Naive thymus-derived CD8-positive, alpha-beta T cell (primary cell): ENCODE data around the gene SYT9. TPM values are rescaled to one million over a fixed set of nuclear protein-coding genes. Genes with fewer than 3 reads are reported as not detected.
"Not testable (repeated sequence)": the region's sequence is repeated elsewhere in the genome, so short reads cannot be mapped to it uniquely, and the experiment has no call there.

Experiments used
- ATAC-seq, 2 donors: fragments of 150-1000 bp; cut with Tn5 transposase in 1 of 2; sonication (Bioruptor Pico), chemical (Tn5 transposase) in 1 of 2; 1 replicate in 1 of 2; 2 replicates in 1 of 2; pipeline ENCODE4 v1.10.0; 2021; ENCODE audit warnings: mild to moderate bottlenecking in 2 of 2, moderate library complexity in 2 of 2
- POLR2A ChIA-PET: fragments of 350-600 bp; sonication (Branson Sonifier 250); formaldehyde crosslinking; loops from one replicate; lab custom pipeline; 2021; ENCODE audit warnings: antibody characterized with exemption; lab: Charles Lee
- DNase-seq, 10 donors: peaks; one replicate each; pipeline versions ENCODE4 v3.0.0 to v3.0.0-alpha.2; 2020 to 2022
- H3K27ac Mint-ChIP-seq, 10 donors: one replicate each; pipeline ENCODE4 v1.8.0; 2020 to 2022; ENCODE audit warnings: mild to moderate bottlenecking in 10 of 10, mixed read lengths in 10 of 10, moderate library complexity in 4 of 10, inconsistent platforms in 1 of 10
- H3K27me3 Mint-ChIP-seq, 5 donors: one replicate each; pipeline ENCODE4 v1.8.0; 2021 to 2022; ENCODE audit warnings: mixed read lengths in 5 of 5
- H3K36me3 Mint-ChIP-seq, 3 donors: one replicate each; pipeline ENCODE4 v1.8.0; 2020 to 2022; ENCODE audit warnings: mixed read lengths in 3 of 3, mild to moderate bottlenecking in 2 of 3, inconsistent platforms in 1 of 3
- H3K4me1 Mint-ChIP-seq, 4 donors: one replicate each; pipeline ENCODE4 v1.8.0; 2021 to 2022; ENCODE audit warnings: mixed read lengths in 4 of 4
- H3K4me3 Mint-ChIP-seq, 10 donors: one replicate each; pipeline ENCODE4 v1.8.0; 2020 to 2022; ENCODE audit warnings: mild to moderate bottlenecking in 10 of 10, mixed read lengths in 10 of 10, moderate library complexity in 6 of 10, inconsistent platforms in 1 of 10
- H3K9me3 Mint-ChIP-seq, 9 donors: one replicate each; pipeline ENCODE4 v1.8.0; 2020 to 2022; ENCODE audit warnings: mixed read lengths in 9 of 9, mild to moderate bottlenecking in 3 of 9, inconsistent platforms in 1 of 9, moderate library complexity in 1 of 9
- microRNA-seq: library from miRNA; unstranded; fragments of <30 nt; microRNA quantifications from one replicate; pipeline ENCODE4 v1.2.0, GENCODE V29; 2022; ENCODE audit warnings: borderline microRNAs expressed
- polyA plus RNA-seq, 3 donors: library from polyadenylated mRNA; unstranded; fragments of 300-500 nt; fragmentation: Illumina TruSeq; gene quantifications; one replicate each; pipeline ENCODE4 v1.2.3, GENCODE V29; 2021
- total RNA-seq, 8 experiments: library from RNA in 2 of 8; stranded (reverse) in 2 of 8; gene quantifications; one replicate each; pipeline ENCODE4 v1.2.3 and lab custom pipeline; 2021 to 2026

Gene SYT9
- total and polyA plus RNA-seq, 5 experiments from 2014 or later = not detected

GRCh38 chr11:7511401-7511800, 259.7 kb downstream of the SYT9 start:
- peaks cover 0 to 2% (median 0%) of the 10 kb centered on the region in 5 donors for H3K27me3 Mint-ChIP-seq
- peak overlapping the region in 7 of 10 donors; percentile 5 to 97 (median 94) for H3K4me3 Mint-ChIP-seq
- POLR2A ChIA-PET = interaction anchor here (1.5 to 8.7 kb wide), 3 partner anchors 12 to 37 kb away, joined by 4 to 55 read pairs (median 6); no protein-coding TSS in a partner anchor
- DNase-seq (no peak), ATAC-seq (no peak)
- no peaks in the 10 kb centered on the region for H3K36me3 Mint-ChIP-seq
- no peaks in the 10 kb centered on the region for H3K9me3 Mint-ChIP-seq
- H3K27ac Mint-ChIP-seq = peak overlapping the region in 8 of 10 donors; percentile 21 to 99 (median 94)
- H3K4me1 Mint-ChIP-seq = peaks cover 17 to 50% (median 42%) of the 10 kb centered on the region in 4 donors

- Mint-ChIP-seq H3K36me3 (no peaks in the 10 kb centered on the region), H3K4me3 (peak overlapping the region; percentile 86 to 99 (median 96)), H3K27ac (peak overlapping the region; percentile 93 to 99 (median 97)), H3K4me1 (peaks cover 25 to 57% (median 53%) of the 10 kb centered on the region in 4 donors), H3K9me3 (no peaks in the 10 kb centered on the region), H3K27me3 (peaks cover 0 to 2% (median 0%) of the 10 kb centered on the region in 5 donors)
- peak; percentile 12 to 79 (median 58) for DNase-seq
- POLR2A ChIA-PET = interaction anchor here (1.0 to 8.7 kb wide), 9 partner anchors 11 to 1169 kb away, joined by 3 to 55 read pairs (median 4); partner anchors contain the start of genes RPL27A and TRIM66
- ATAC-seq = peak; percentile 38 to 55
These were observed 261.0 kb downstream of the SYT9 start for GRCh38 chr11:7512525-7513233.

DNA sequence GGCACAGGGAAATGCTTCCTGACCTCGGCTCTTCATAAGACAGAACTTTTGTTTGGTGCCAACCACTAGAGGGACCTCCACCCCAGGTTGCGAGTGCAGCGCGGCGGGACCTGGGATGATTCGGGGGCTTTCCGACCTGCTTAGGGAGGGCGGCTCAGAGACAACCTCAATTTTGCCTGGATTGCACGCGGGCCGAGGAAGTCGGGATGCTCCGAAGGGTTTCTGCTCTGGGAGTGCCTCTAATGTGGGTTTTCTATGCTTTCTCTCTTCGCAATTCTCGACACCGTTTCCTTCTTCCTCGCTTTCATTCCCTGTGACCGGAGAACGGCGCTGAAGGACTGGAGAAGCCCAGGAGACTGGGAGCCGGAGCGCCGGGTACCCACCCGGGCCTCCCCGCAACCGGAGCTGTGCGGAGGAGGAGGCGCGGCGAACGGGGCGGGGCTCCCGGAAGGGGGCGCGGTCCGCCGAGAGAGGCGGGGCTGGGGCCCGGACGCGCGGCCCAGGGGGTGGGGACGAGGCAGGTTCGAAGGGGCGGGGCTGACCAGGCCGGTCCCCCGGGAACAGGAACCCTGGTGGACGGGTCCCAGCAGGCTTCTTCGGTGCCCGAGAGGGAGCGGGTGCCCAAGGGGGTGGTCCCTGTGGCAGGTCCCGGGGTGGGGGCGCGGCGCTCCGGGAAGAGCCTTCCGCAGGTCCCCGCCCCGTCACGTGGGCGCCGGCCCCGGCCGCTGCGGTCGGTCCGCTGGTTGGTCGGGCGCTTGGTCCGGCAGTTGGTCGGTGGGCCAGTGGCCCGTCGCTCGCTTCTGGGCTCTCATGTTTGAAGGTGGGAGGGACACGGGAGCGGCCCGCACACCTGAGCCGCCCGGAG, 261.8 kb downstream of the SYT9 start, which contains the start of gene PPFIBP2:
Gene PPFIBP2, plus strand, starts transcription at position 766 of the 865 bp plus-strand sequence. CDS start 35,477 bp downstream, outside the sequence.
- DNase-seq = peak; percentile 73 to 89 (median 84)
- peak within 1 kb of the TSS; percentile 93 to 99 (median 98) for H3K27ac Mint-ChIP-seq
- peaks cover 0 to 2% (median 0%) of the 10 kb centered on the region in 5 donors for H3K27me3 Mint-ChIP-seq
- H3K4me1 Mint-ChIP-seq = peaks cover 28 to 64% (median 58%) of the 10 kb centered on the region in 4 donors
- peaks cover 0 to 5% (median 0%) of the 10 kb centered on the region in 9 donors for H3K9me3 Mint-ChIP-seq
- POLR2A ChIA-PET = interaction anchor here (1.0 to 8.7 kb wide), 9 partner anchors 10 to 1169 kb away, joined by 3 to 55 read pairs (median 4); partner anchors contain the start of genes RPL27A, TAF10 and TRIM66
- H3K4me3 Mint-ChIP-seq = peak within 1 kb of the TSS; percentile 86 to 99 (median 96)
- peak; percentile 76 to 77 for ATAC-seq
- peaks cover 0 to 4% (median 0%) of the 10 kb centered on the region in 3 donors for H3K36me3 Mint-ChIP-seq

- Mint-ChIP-seq H3K4me1 (peaks cover 35 to 71% (median 63%) of the 10 kb centered on the region in 4 donors), H3K4me3 (peak overlapping the region; percentile 79 to 99 (median 93)), H3K36me3 (peaks cover 0 to 4% (median 3%) of the 10 kb centered on the region in 3 donors), H3K27me3 (peaks cover 0 to 2% (median 0%) of the 10 kb centered on the region in 5 donors), H3K9me3 (peaks cover 0 to 11% (median 0%) of the 10 kb centered on the region in 9 donors), H3K27ac (peak overlapping the region in 9 of 10 donors; percentile 26 to 98 (median 87))
- DNase-seq = peak in 3 of 10 donors; percentile 17 to 38 (median 28)
- ATAC-seq = peak; percentile 4 to 37
- POLR2A ChIA-PET = interaction anchor here (1.1 to 8.7 kb wide), 8 partner anchors 10 to 1168 kb away, joined by 3 to 55 read pairs (median 6); partner anchors contain the start of genes RPL27A, TAF10 and TRIM66
These were observed 262.4 kb downstream of the SYT9 start for GRCh38 chr11:7514099-7514591.

DNA sequence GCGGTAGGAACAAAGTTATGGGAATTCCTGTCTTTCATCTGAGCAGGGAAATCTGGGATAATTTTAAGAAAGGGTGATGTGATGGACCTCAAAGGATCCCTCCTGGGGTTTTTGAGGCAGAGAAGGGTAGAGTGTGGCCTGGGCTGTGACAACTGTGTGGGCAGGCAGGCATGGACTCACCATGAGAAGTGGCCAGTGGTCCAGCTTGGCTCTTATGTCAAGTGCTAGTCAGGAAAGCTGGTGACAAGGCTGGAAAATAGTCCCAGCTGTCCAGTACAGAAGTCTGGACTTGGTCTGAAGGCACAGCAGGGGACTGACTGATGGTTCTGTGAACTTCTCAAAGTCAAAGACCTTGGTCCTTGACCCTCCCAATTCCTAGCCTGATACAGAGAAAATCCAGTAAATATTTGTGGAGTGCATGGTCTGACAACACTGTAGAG, 263.8 kb downstream of the SYT9 start:
- Mint-ChIP-seq H3K4me3 (peak overlapping the region; percentile 13 to 97 (median 84)), H3K27ac (peak overlapping the region in 9 of 10 donors; percentile 87 to 98 (median 94)), H3K9me3 (peaks cover 0 to 11% (median 0%) of the 10 kb centered on the region in 9 donors), H3K36me3 (peaks cover 0 to 4% (median 3%) of the 10 kb centered on the region in 3 donors), H3K27me3 (peaks cover 0 to 2% (median 0%) of the 10 kb centered on the region in 5 donors), H3K4me1 (peaks cover 36 to 74% (median 63%) of the 10 kb centered on the region in 4 donors)
- DNase-seq = no peak
- POLR2A ChIA-PET = interaction anchor here (0.5 to 8.7 kb wide), 7 partner anchors 8 to 778 kb away, joined by 3 to 55 read pairs (median 6); no protein-coding TSS in a partner anchor
- no peak for ATAC-seq

- POLR2A ChIA-PET = interaction anchor here (0.7 to 8.7 kb wide), 4 partner anchors 7 to 63 kb away, joined by 3 to 55 read pairs (median 7); no protein-coding TSS in a partner anchor
- peaks cover 0 to 11% (median 0%) of the 10 kb centered on the region in 9 donors for H3K9me3 Mint-ChIP-seq
- H3K4me3 Mint-ChIP-seq = peak overlapping the region; percentile 23 to 97 (median 84)
- H3K27me3 Mint-ChIP-seq = peaks cover 0 to 2% (median 0%) of the 10 kb centered on the region in 5 donors
- peak in 6 of 10 donors; percentile 19 to 83 (median 54) for DNase-seq
- ATAC-seq = peak; percentile 23 to 26
- H3K4me1 Mint-ChIP-seq = peaks cover 31 to 64% (median 57%) of the 10 kb centered on the region in 4 donors
- H3K27ac Mint-ChIP-seq = peak overlapping the region in 9 of 10 donors; percentile 87 to 98 (median 94)
- H3K36me3 Mint-ChIP-seq = peaks cover 0 to 4% (median 3%) of the 10 kb centered on the region in 3 donors
These were observed 264.8 kb downstream of the SYT9 start for GRCh38 chr11:7516475-7516874.

GRCh38 chr11:7517743-7518142, 266.0 kb downstream of the SYT9 start:
- not testable (repeated sequence) for ATAC-seq, H3K27me3 Mint-ChIP-seq, H3K36me3 Mint-ChIP-seq, DNase-seq
- peak overlapping the region in 9 of 10 donors; percentile 32 to 98 (median 93) for H3K27ac Mint-ChIP-seq
- POLR2A ChIA-PET = interaction anchor here (8.7 kb wide), 1 partner anchor 6 kb away, joined by 55 read pairs; no protein-coding TSS in a partner anchor
- H3K4me1 Mint-ChIP-seq = peaks cover 30 to 51% (median 45%) of the 10 kb centered on the region in 4 donors
- H3K9me3 Mint-ChIP-seq = peaks cover 0 to 11% (median 0%) of the 10 kb centered on the region in 9 donors
- H3K4me3 Mint-ChIP-seq = peak overlapping the region in 3 of 10 donors; percentile 2 to 94 (median 13)

Small RNAs within 50 kb of the gene (microRNA-seq; reads per million reads assigned to microRNA genes)
- not detected for gene MIR302E

Other genes with a start within 250 kb of the SYT9 start
- gene ZNF214, start 231.6 kb upstream of the SYT9 start, total RNA-seq = not detected
- gene ZNF214, start 231.6 kb upstream of the SYT9 start, polyA plus RNA-seq = not detected
- not detected for gene NLRP14, start 231.4 kb upstream of the SYT9 start, total RNA-seq
- not detected for gene NLRP14, start 231.4 kb upstream of the SYT9 start, polyA plus RNA-seq
- gene RBMXL2, start 162.9 kb upstream of the SYT9 start, total RNA-seq = not detected
- gene RBMXL2, start 162.9 kb upstream of the SYT9 start, polyA plus RNA-seq = not detected
- gene OLFML1, start 233.6 kb downstream of the SYT9 start, total RNA-seq = not detected
- under 1 TPM in 2 of 3 donors, not detected in 1; 0.15 to 0.22 TPM for gene OLFML1, start 233.6 kb downstream of the SYT9 start, polyA plus RNA-seq